Hepatocyte (in vitro differentiated cells): ENCODE data around the gene MAD1L1. TPM values are rescaled to one million over a fixed set of nuclear protein-coding genes. Genes with fewer than 3 reads are reported as not detected.

Experiments used
- DNase-seq: peaks from one replicate; pipeline ENCODE4 v3.0.0-alpha.2; 2016; ENCODE audit warnings: low spot score
- H2AFZ ChIP-seq: fragments of 200-600 bp; sonication (generic); 2 replicates; pipeline ENCODE4 v1.6.0; 2016; ENCODE audit warnings: antibody characterized with exemption, mild to moderate bottlenecking
- H3K27ac ChIP-seq: fragments of 200-600 bp; sonication (generic); 2 replicates; pipeline ENCODE4 v1.5.1; 2016; ENCODE audit warnings: mild to moderate bottlenecking
- H3K27me3 ChIP-seq: fragments of 200-600 bp; sonication (generic); 2 replicates; pipeline ENCODE4 v1.6.1; 2016
- H3K36me3 ChIP-seq: fragments of 200-600 bp; sonication (generic); replicated peaks from 2 replicates; pipeline ENCODE4 v1.5.1; 2016; ENCODE audit warnings: low read depth; ENCODE audit not compliant: insufficient read depth
- H3K4me1 ChIP-seq: fragments of 200-600 bp; sonication (generic); 2 replicates; pipeline ENCODE4 v1.5.1; 2016; ENCODE audit warnings: mild to moderate bottlenecking, moderate library complexity; ENCODE audit not compliant: insufficient read depth
- H3K4me2 ChIP-seq: fragments of 200-600 bp; sonication (generic); 2 replicates; pipeline ENCODE4 v1.6.0; 2016
- H3K4me3 ChIP-seq: fragments of 200-600 bp; sonication (generic); 2 replicates; pipeline ENCODE4 v1.5.1; 2016; ENCODE audit warnings: mild to moderate bottlenecking
- H3K79me2 ChIP-seq: fragments of 200-600 bp; sonication (generic); 2 replicates; pipeline ENCODE4 v1.6.0; 2017; ENCODE audit warnings: mild to moderate bottlenecking
- H3K9me2 ChIP-seq: fragments of 200-600 bp; sonication (generic); replicated peaks from 2 replicates; pipeline ENCODE4 v1.6.0; 2017; ENCODE audit warnings: mild to moderate bottlenecking; ENCODE audit not compliant: insufficient read depth
- H3K9me3 ChIP-seq: fragments of 200-600 bp; sonication (generic); 2 replicates; pipeline ENCODE4 v1.5.1; 2016; ENCODE audit warnings: low read depth, mild to moderate bottlenecking
- H4K20me1 ChIP-seq: fragments of 200-600 bp; sonication (generic); 2 replicates; pipeline ENCODE4 v1.6.0; 2016; ENCODE audit warnings: mild to moderate bottlenecking; ENCODE audit not compliant: insufficient read depth, poor library complexity, severe bottlenecking
- CTCF ChIP-seq: fragments of 200-600 bp; sonication (generic); IDR thresholded peaks from 2 replicates; pipeline ENCODE4 v1.5.1; 2016; ENCODE audit warnings: antibody characterized with exemption, mild to moderate bottlenecking; ENCODE audit not compliant: poor library complexity
- EZH2 ChIP-seq: fragments of 200-600 bp; sonication (generic); IDR thresholded peaks from 2 replicates; pipeline ENCODE4 v1.6.1; 2016; ENCODE audit warnings: antibody characterized with exemption, mild to moderate bottlenecking, borderline replicate concordance
- EZH2phosphoT487 ChIP-seq: fragments of 200-600 bp; sonication (generic); IDR thresholded peaks from one replicate; pipeline ENCODE4 v1.6.1; 2018; ENCODE audit warnings: antibody characterized with exemption, mild to moderate bottlenecking, low read depth, moderate library complexity; ENCODE audit not compliant: unreplicated experiment, severe bottlenecking
- WGBS: methylation state at CpG from one replicate; pipeline ENCODE4 v1.1.6; 2016; ENCODE audit warnings: low lambda C conversion rate; ENCODE audit errors: missing lambda C conversion rate; 5-methylcytosine and 5-hydroxymethylcytosine counted together
- polyA plus RNA-seq: library from polyadenylated mRNA; unstranded; fragments of >200 nt; fragmentation: Nextera tagmentation; extraction: Ambion mirVana; gene quantifications from 2 replicates; pipeline ENCODE4 v1.2.1, GENCODE V29; 2016
- total RNA-seq: library from RNA; depleted of rRNA; stranded (reverse); fragments of >200 nt; gene quantifications from 2 replicates; pipeline ENCODE4 v1.2.3, GENCODE V29; 2014

The MAD1L1 gene
- total and polyA plus RNA-seq, 2 experiments from 2014 or later: 30.7 to 31.0 TPM

DNA sequence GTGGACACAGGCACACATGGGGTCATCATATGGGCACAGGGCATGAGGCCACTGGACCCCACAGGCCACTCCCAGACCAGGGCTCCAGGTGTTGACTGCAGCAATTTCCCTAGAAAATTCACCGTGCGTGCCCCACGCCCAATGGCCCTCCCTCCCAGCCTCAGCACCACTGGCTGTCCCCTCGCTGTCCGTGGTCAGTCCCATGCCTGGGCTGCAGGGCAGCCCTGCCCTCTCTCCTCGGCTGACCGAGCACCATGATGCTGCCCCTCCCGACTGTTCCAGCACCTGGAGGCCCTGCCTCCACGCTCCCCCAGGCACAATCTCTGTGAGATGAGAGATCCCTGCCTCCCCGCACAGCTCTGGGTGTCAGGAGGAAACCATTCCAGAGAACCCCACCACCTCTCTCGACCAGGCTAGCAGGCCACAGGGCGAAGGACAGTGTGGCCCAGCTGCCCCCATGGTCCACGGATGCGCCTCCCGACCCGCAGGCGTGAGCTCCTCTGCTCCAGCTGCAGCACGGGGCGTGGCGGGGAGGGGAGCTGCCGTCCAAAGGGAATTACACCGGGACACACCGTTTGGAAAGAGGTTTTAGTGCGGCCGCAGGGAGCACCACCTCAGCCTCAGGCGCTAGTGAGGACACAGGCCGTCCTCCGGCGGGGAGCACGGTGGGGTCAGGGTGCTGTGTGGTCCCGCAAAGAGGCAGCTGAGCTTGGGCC lies 21.8 kb upstream of the MAD1L1 start:
- TF ChIP-seq EZH2 (no peak), EZH2phosphoT487 (no peak), CTCF (no peak)
- H3K4me2 ChIP-seq: no peak overlapping the region
- no peak for DNase-seq
- no peaks in the 10 kb centered on the region for H3K36me3 ChIP-seq
- H4K20me1 ChIP-seq: no peaks in the 10 kb centered on the region
- no peaks in the 10 kb centered on the region for H3K4me1 ChIP-seq
- H3K4me3 ChIP-seq: no peak overlapping the region
- 96% methylated on average over 31 of the region's 31 CpGs for WGBS
- H3K9me3 ChIP-seq: no peaks in the 10 kb centered on the region
- H3K27ac ChIP-seq: no peak overlapping the region
- H3K79me2 ChIP-seq: no peaks in the 10 kb centered on the region
- no peaks in the 10 kb centered on the region for H3K27me3 ChIP-seq
- no peaks in the 10 kb centered on the region for H3K9me2 ChIP-seq
- H2AFZ ChIP-seq: no peak overlapping the region

DNA sequence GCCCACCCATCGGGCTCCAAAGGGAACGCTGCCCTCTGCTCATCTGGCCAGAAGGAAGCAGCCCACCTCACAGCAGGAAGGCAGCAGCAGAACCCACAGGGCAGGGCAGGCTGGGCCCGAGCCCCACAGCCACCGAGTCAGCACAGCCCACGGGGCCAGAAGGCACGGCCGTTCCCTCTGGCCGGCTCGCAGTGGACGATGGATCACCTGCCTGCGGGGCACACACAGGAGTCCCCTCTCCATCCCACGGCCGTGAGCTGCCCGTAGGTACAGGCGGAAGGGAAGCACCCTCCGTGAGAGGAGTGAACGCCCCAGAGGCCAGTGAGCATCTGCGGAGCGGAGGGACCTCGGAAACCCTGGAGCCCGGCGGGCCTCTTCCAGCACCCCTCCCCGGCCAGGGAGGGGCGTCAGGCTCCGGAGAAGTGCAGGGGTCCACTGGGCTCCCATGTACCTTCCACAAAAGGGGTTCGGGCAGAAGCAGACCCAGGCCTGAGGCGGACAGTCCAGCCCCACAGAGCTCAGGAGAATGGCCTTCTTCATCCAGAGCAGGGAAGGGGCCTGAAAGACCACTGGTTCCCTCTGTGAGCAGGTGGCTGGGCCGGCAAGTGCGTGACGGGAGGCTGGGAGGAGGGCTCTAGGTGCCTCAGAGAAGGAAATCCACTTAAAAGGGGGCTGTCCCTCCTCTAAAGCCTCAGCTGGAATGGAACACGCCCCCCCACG lies 20.9 kb upstream of the MAD1L1 start:
- H3K4me2 ChIP-seq: no peak overlapping the region
- H3K27me3 ChIP-seq: no peaks in the 10 kb centered on the region
- H3K79me2 ChIP-seq: no peaks in the 10 kb centered on the region
- DNase-seq: no peak
- H2AFZ ChIP-seq: no peak overlapping the region
- no peaks in the 10 kb centered on the region for H4K20me1 ChIP-seq
- no peak overlapping the region for H3K27ac ChIP-seq
- no peaks in the 10 kb centered on the region for H3K9me2 ChIP-seq
- no peak for TF ChIP-seq EZH2phosphoT487
- no peak for TF ChIP-seq EZH2
- no peak for TF ChIP-seq CTCF
- H3K36me3 ChIP-seq: no peaks in the 10 kb centered on the region
- no peaks in the 10 kb centered on the region for H3K4me1 ChIP-seq
- no peaks in the 10 kb centered on the region for H3K9me3 ChIP-seq
- WGBS: 94% methylated on average over 31 of the region's 32 CpGs
- no peak overlapping the region for H3K4me3 ChIP-seq

DNA sequence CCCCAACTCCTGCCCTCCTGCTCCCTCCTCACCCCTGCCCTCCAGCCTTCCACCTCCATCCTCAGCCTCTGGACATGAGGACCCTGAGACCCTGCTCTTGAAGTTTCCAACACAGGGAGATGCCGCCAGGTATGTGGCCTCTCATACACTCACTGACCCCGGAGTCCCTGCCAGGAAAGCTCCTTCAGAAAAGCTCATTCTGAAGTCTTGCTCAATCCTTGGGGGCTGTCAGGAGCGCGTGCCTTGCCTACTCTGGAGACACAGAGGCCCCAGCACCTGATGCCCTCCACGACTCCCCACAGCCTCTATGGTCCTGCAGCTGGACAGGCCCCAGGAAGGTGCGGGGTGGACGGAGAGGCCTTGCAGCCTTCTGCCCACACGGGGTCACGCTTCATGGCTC lies 20.3 kb upstream of the MAD1L1 start:
- Histone ChIP-seq H3K27ac (no peak overlapping the region), H3K79me2 (no peaks in the 10 kb centered on the region), H4K20me1 (no peaks in the 10 kb centered on the region)

More for the DNA sequence above, 20.3 kb upstream of the MAD1L1 start:
- H3K4me3 ChIP-seq: no peak overlapping the region
- H3K9me2 ChIP-seq: no peaks in the 10 kb centered on the region
- no peaks in the 10 kb centered on the region for H3K36me3 ChIP-seq
- H2AFZ ChIP-seq: no peak overlapping the region
- TF ChIP-seq CTCF (no peak), EZH2phosphoT487 (no peak), EZH2 (no peak)
- DNase-seq: no peak
- H3K4me2 ChIP-seq: no peak overlapping the region
- H3K9me3 ChIP-seq: no peaks in the 10 kb centered on the region
- WGBS: 95% methylated on average over 9 of the region's 9 CpGs
- no peaks in the 10 kb centered on the region for H3K27me3 ChIP-seq
- H3K4me1 ChIP-seq: no peaks in the 10 kb centered on the region
